Panc1 (cell line): ENCODE results near the gene TEN1.

Experiments
- SIN3A ChIP-seq: IDR thresholded peaks from 2 replicates; pipeline ENCODE4 v1.6.1; 2012; ENCODE audit warnings: low read depth, mild to moderate bottlenecking, low read length, moderate library complexity, borderline replicate concordance; ENCODE audit not compliant: insufficient read depth
- TF ChIP-seq, protein P1 (sequence below): fragments of 450-650 bp; IDR thresholded peaks from 2 replicates; pipeline ENCODE4 v1.5.1; 2017; ENCODE audit warnings: mild to moderate bottlenecking

DNA sequence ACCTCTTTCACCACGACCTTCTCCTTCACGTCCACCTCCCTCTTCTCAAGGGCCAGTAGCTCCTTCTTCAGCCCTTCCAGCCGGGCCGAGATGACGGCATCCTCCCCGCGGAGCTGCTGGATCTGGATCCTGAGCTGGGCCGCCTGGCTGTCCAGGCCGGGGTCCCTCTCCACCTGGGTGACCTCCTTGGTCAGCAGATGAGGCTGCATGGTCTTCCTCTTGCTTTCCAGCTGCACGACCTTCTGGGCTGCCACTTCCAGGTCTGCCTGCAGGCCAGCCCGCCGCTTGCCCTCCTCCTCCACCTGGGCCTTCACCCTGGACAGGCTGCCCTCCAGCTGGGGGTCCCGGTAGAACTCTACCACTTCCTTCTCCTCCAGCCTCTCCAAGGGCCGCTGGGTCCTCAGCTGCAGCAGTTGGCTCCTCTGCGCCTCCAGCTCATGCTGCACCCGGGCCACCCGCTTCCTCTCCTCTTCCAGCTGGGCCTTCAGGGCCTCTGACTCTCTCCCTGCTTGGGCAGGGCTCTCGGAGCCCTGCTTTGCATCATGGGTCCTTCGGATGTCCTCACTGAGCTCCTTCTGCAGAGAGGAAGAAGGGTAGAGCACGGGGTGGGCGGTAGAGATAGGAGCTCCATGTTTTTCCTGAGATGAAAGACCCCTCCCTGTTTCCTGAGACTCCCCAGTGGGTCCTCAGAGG is 31.1 kb downstream of the TEN1 start:
- TF ChIP-seq, protein P1, sequence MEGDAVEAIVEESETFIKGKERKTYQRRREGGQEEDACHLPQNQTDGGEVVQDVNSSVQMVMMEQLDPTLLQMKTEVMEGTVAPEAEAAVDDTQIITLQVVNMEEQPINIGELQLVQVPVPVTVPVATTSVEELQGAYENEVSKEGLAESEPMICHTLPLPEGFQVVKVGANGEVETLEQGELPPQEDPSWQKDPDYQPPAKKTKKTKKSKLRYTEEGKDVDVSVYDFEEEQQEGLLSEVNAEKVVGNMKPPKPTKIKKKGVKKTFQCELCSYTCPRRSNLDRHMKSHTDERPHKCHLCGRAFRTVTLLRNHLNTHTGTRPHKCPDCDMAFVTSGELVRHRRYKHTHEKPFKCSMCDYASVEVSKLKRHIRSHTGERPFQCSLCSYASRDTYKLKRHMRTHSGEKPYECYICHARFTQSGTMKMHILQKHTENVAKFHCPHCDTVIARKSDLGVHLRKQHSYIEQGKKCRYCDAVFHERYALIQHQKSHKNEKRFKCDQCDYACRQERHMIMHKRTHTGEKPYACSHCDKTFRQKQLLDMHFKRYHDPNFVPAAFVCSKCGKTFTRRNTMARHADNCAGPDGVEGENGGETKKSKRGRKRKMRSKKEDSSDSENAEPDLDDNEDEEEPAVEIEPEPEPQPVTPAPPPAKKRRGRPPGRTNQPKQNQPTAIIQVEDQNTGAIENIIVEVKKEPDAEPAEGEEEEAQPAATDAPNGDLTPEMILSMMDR, result no peak
- no peak for TF ChIP-seq SIN3A
